ENCODE data around the gene GZMM. TPM values are rescaled to one million over a fixed set of nuclear protein-coding genes. Genes with fewer than 3 reads are reported as not detected.

The GZMM gene
- total RNA-seq, 1 experiment from 2014 or later = 0.66 TPM

GRCh38 chr19:579842-580155, 35.9 kb downstream of the GZMM start:
- H4K20me1 ChIP-seq (ENCODE audit: control insufficient read depth, insufficient read depth, insufficient read length) = peaks cover 2% of the 10 kb centered on the region

More at GRCh38 chr19:579842-580155, 35.9 kb downstream of the GZMM start:
- Mint-ChIP-seq H3K27me3 (ENCODE audit: low read depth) (no peaks in the 10 kb centered on the region; the same call in none of the 2 replicates), H3K9me3 (no peaks in the 10 kb centered on the region), H3K4me1 (peaks cover 8 to 20% of the 10 kb centered on the region in 2 experiments), H3K4me3 (no peak overlapping the region; a peak in 1 of 5 replicates), H3K27ac (peak overlapping the region in 1 of 3 experiments; percentile 49; a peak in 1 of 7 replicates), H3K36me3 (ENCODE audit: insufficient read depth in 1 of 3, low read depth in 3 of 3) (peaks cover 6 to 38% (median 28%) of the 10 kb centered on the region in 3 experiments; a peak in 6 of 7 replicates)
- no peak overlapping the region for H4K5ac ChIP-seq (ENCODE audit: insufficient read length, low read depth, low read length)
- no peak overlapping the region for H2BK15ac ChIP-seq (ENCODE audit: low read depth, low read length)
- H2AFZ ChIP-seq (ENCODE audit: low read length) = no peak overlapping the region
- no peak overlapping the region for H3K23ac ChIP-seq (ENCODE audit: insufficient read length, low read depth, low read length)
- H4K8ac ChIP-seq (replicated peaks; ENCODE audit: insufficient read length, low read depth, low read length) = no peak overlapping the region
- H3K79me2 ChIP-seq (ENCODE audit: insufficient read depth, low read length) = peaks cover 33% of the 10 kb centered on the region; the same call in 1 of the 2 replicates
- no peak overlapping the region for H2AK5ac ChIP-seq (ENCODE audit: insufficient read length, low read length)
- H3K14ac ChIP-seq (ENCODE audit: insufficient read depth, low read length) = no peak overlapping the region
- H3K23me2 ChIP-seq (ENCODE audit: insufficient read length, low read depth, low read length, poor library complexity, severe bottlenecking) = no peaks in the 10 kb centered on the region
- no peak overlapping the region for H2BK5ac ChIP-seq (ENCODE audit: insufficient read length, low read length)
- no peak for TF ChIP-seq CTCF (conservative IDR thresholded peaks at IDR 0.05)
- no peak overlapping the region for H3T11ph ChIP-seq (ENCODE audit: low read length)
- no peaks in the 10 kb centered on the region; the same call in 1 of the 2 replicates for H3K4me1 ChIP-seq (ENCODE audit: insufficient read depth, low read length)
- no peaks in the 10 kb centered on the region for H3K27me3 ChIP-seq (ENCODE audit: insufficient read depth, low read length)
- H2BK120ac ChIP-seq (ENCODE audit: low read depth, low read length, poor library complexity, severe bottlenecking) = no peak overlapping the region
- no peak overlapping the region for H3K18ac ChIP-seq (ENCODE audit: insufficient read length, low read depth, low read length)
- no peak overlapping the region for H3K4ac ChIP-seq (ENCODE audit: low read depth, low read length)
- no peak overlapping the region for H2BK20ac ChIP-seq (ENCODE audit: low read depth, low read length, poor library complexity, severe bottlenecking)
- no peak overlapping the region for H3K4me2 ChIP-seq (ENCODE audit: insufficient read depth, insufficient read length, low read length)
- no peak overlapping the region for H2BK12ac ChIP-seq (ENCODE audit: insufficient read length, low read depth, low read length)
- H3K79me1 ChIP-seq (ENCODE audit: insufficient read depth, low read depth, low read length, poor library complexity, severe bottlenecking) = peaks cover 3% of the 10 kb centered on the region
- DNase-seq = no peak
- no CpG with 5 or more reads among the region's 11 CpGs for WGBS (ENCODE audit: extremely low coverage, insufficient read length, low lambda C conversion rate)
- H3K27ac ChIP-seq (ENCODE audit: insufficient read length, low read depth, low read length) = no peak overlapping the region
- no peak overlapping the region for H3K9ac ChIP-seq (ENCODE audit: extremely low read depth, insufficient read length, low read length)
- H3K9me3 ChIP-seq (ENCODE audit: control insufficient read depth, low read depth, low read length) = no peaks in the 10 kb centered on the region
- no peak overlapping the region for H4K91ac ChIP-seq (ENCODE audit: insufficient read length, low read depth, low read length)
- no peak overlapping the region for H3K56ac ChIP-seq (ENCODE audit: insufficient read length, low read depth, low read length)
